HepG2 (cell line): ENCODE measurements around the gene IRF6. TPM values are rescaled to one million over a fixed set of nuclear protein-coding genes. Genes with fewer than 3 reads are reported as not detected.

Experiments used
- ATAC-seq: fragments of 200-7000 bp; cut with Tn5 transposase; 3 replicates; pipeline ENCODE4 v1.9.1; 2020; ENCODE audit warnings: mild to moderate bottlenecking, moderate library complexity
- BruUV-seq: library from RNA; stranded (reverse); fragments of 400-500 nt; replicated peaks from 2 replicates; lab custom pipeline; 2021; lab: Mats Ljungman, UMichigan
- CTCF ChIA-PET: fragments of 300-600 bp; formaldehyde crosslinking; extraction: SDS; loops from one replicate; lab custom pipeline; 2021; ENCODE audit warnings: low total read pairs, inconsistent platforms, low intra/inter-chr PET ratio; lab: Yijun Ruan, JAX
- POLR2A ChIA-PET: fragments of 350-600 bp; sonication (Branson Sonifier 250); formaldehyde crosslinking; loops from one replicate; lab custom pipeline; 2020; ENCODE audit warnings: antibody characterized with exemption, inconsistent platforms; lab: Yijun Ruan, JAX
- DNase-seq: peaks from one replicate; pipeline ENCODE4 v3.0.0-alpha.2; 2015; ENCODE audit warnings: low spot score
- FAIRE-seq: peaks from 3 replicates; lab custom pipeline; 2011; peaks lifted over from hg19 to GRCh38; lab: Jason Lieb, UNC
- H2AFZ ChIP-seq: one replicate; pipeline ENCODE4 v1.6.1; 2011; ENCODE audit warnings: low read length, inconsistent platforms
- H3K27ac ChIP-seq: fragments of 300-600 bp; 3 replicates; pipeline ENCODE4 v1.8.0; 2011; ENCODE audit warnings: mixed run types, mild to moderate bottlenecking, mixed read lengths, low read length, inconsistent platforms; ENCODE audit not compliant: insufficient read depth; ENCODE audit errors: extremely low read length
- H3K27me3 ChIP-seq, 2 experiments: fragments of 200-600 bp in 1 of 2; 2 replicates in 1 of 2; 3 replicates in 1 of 2; pipeline versions ENCODE4 v1.6.0 to v1.8.0; 2011; ENCODE audit warnings: low read length in 2 of 2, mild to moderate bottlenecking in 2 of 2, moderate library complexity in 2 of 2, inconsistent platforms in 1 of 2; ENCODE audit not compliant: insufficient read depth in 2 of 2, control insufficient read depth in 1 of 2
- H3K36me3 ChIP-seq, 2 experiments: fragments of 200-600 bp in 1 of 2; replicated peaks in 1 of 2; 2 replicates in 1 of 2; 3 replicates in 1 of 2; pipeline versions ENCODE4 v1.5.1 to v1.8.0; 2011; ENCODE audit warnings: low read length in 2 of 2, inconsistent platforms in 1 of 2; ENCODE audit not compliant: insufficient read depth in 2 of 2, control insufficient read depth in 1 of 2
- H3K4me1 ChIP-seq: 2 replicates; pipeline ENCODE4 v1.5.1; 2012; ENCODE audit warnings: low read length, inconsistent platforms; ENCODE audit not compliant: insufficient read depth
- H3K4me2 ChIP-seq: 2 replicates; pipeline ENCODE4 v1.6.0; 2011; ENCODE audit warnings: low read depth, low read length, inconsistent platforms
- H3K4me3 ChIP-seq, 3 experiments: fragments of 200-600 bp in 1 of 3; sonication (generic), shearing (Covaris generic) in 1 of 3; replicated peaks in 1 of 3; 2 replicates each; pipeline ENCODE4 v1.5.1; 2011 to 2016; ENCODE audit warnings: low read length in 3 of 3, inconsistent platforms in 2 of 3, low read depth in 2 of 3, mild to moderate bottlenecking in 2 of 3, control low read depth in 1 of 3, mixed read lengths in 1 of 3; ENCODE audit not compliant: insufficient read depth in 1 of 3
- H3K79me2 ChIP-seq: one replicate; pipeline ENCODE4 v1.6.1; 2011; ENCODE audit warnings: low read length, inconsistent platforms; ENCODE audit not compliant: insufficient read depth
- H3K9ac ChIP-seq: 2 replicates; pipeline ENCODE4 v1.6.0; 2011; ENCODE audit warnings: mild to moderate bottlenecking, low read depth, low read length, inconsistent platforms; ENCODE audit not compliant: insufficient read depth
- H3K9me3 ChIP-seq: 2 replicates; pipeline ENCODE4 v1.5.1; 2012; ENCODE audit warnings: mild to moderate bottlenecking, low read length
- H4K20me1 ChIP-seq: 2 replicates; pipeline ENCODE4 v1.6.0; 2011; ENCODE audit warnings: inconsistent platforms, mild to moderate bottlenecking, low read length, moderate library complexity; ENCODE audit not compliant: insufficient read depth
- CENPX ChIP-seq: sonication (generic); formaldehyde crosslinking; IDR thresholded peaks from 2 replicates; pipeline ENCODE4 v1.9.0; 2021; ENCODE audit warnings: mild to moderate bottlenecking, missing genetic modification reagents, moderate library complexity
- CHD4 ChIP-seq: fragments of 200-600 bp; sonication (generic); IDR thresholded peaks from 2 replicates; pipeline ENCODE4 v1.7.0; 2017; ENCODE audit warnings: mild to moderate bottlenecking, low read length, borderline replicate concordance
- GTF3A ChIP-seq: sonication (generic); formaldehyde crosslinking; conservative IDR thresholded peaks from 2 replicates; pipeline ENCODE4 v1.4.0; 2020; ENCODE audit warnings: mild to moderate bottlenecking, missing genetic modification reagents
- HMGA1 ChIP-seq: sonication (generic); formaldehyde crosslinking; conservative IDR thresholded peaks from 2 replicates; pipeline ENCODE4 v1.4.0; 2020; ENCODE audit warnings: missing genetic modification reagents
- JUN ChIP-seq: sonication (generic); formaldehyde crosslinking; IDR thresholded peaks from 2 replicates; pipeline ENCODE4 v1.4.0; 2020; ENCODE audit warnings: mild to moderate bottlenecking, missing genetic modification reagents
- KAT2B ChIP-seq: fragments of 150-350 bp; IDR thresholded peaks from 2 replicates; pipeline ENCODE4 v1.6.1; 2014; ENCODE audit warnings: low read depth, low read length, borderline replicate concordance
- MEF2D ChIP-seq: sonication (generic); formaldehyde crosslinking; IDR thresholded peaks from 2 replicates; pipeline ENCODE4 v1.5.1; 2020; ENCODE audit warnings: mild to moderate bottlenecking, missing genetic modification reagents
- SCMH1 ChIP-seq: sonication (generic); formaldehyde crosslinking; IDR thresholded peaks from 2 replicates; pipeline ENCODE4 v1.9.0; 2021; ENCODE audit warnings: missing genetic modification reagents, mild to moderate bottlenecking, borderline replicate concordance
- TMF1 ChIP-seq: sonication (generic); formaldehyde crosslinking; IDR thresholded peaks from 2 replicates; pipeline ENCODE4 v1.8.1; 2022; ENCODE audit warnings: low read depth, missing genetic modification reagents
- ZNF3 ChIP-seq: IDR thresholded peaks from 2 replicates; pipeline ENCODE4 v1.7.0; 2017; ENCODE audit warnings: inconsistent platforms
- ZNF510 ChIP-seq: sonication (generic); formaldehyde crosslinking; IDR thresholded peaks from 2 replicates; pipeline ENCODE4 v1.4.0; 2020; ENCODE audit warnings: low read depth, mild to moderate bottlenecking, missing genetic modification reagents
- ZNF543 ChIP-seq: sonication (generic); formaldehyde crosslinking; IDR thresholded peaks from 2 replicates; pipeline ENCODE4 v1.4.0; 2020; ENCODE audit warnings: mild to moderate bottlenecking, missing genetic modification reagents
- ZNF577 ChIP-seq: sonication (generic); formaldehyde crosslinking; IDR thresholded peaks from 2 replicates; pipeline ENCODE4 v1.4.0; 2020; ENCODE audit warnings: mild to moderate bottlenecking, low read depth, missing genetic modification reagents, borderline replicate concordance
- ZNF616 ChIP-seq: sonication (generic); formaldehyde crosslinking; IDR thresholded peaks from 2 replicates; pipeline ENCODE4 v1.5.0; 2020; ENCODE audit warnings: low read depth, mild to moderate bottlenecking, missing genetic modification reagents
- WGBS: methylation state at CpG from one replicate; pipeline ENCODE4 v1.1.6; 2017; ENCODE audit warnings: low lambda C conversion rate; 5-methylcytosine and 5-hydroxymethylcytosine counted together
- in situ Hi-C: cut with HindIII; loops from 2 replicates; pipeline ENCODE4 v1.10.0; 2017; ENCODE audit warnings: low pct_unique_long_range_greater_than_20kb; ENCODE audit not compliant: extremely low pct_ligation_motif_present
- intact Hi-C: fragments of 100-400 bp; cut with micrococcal nuclease; formaldehyde crosslinking; loops from one replicate; pipeline ENCODE4 v1.10.0; 2022; ENCODE audit not compliant: unreplicated experiment
- polyA plus RNA-seq, 8 experiments: library from polyadenylated mRNA; depleted of rRNA in 3 of 8; stranded (reverse) in 7 of 8; unstranded in 1 of 8; fragments of >200 nt; fragmentation: Illumina TruSeq in 4 of 8; extraction: Trizol in 4 of 8; gene quantifications; 2 replicates each; pipeline versions ENCODE4 v1.2.1 to v1.2.3, GENCODE V29; 2011 to 2016; ENCODE audit warnings: low read depth in 4 of 8, missing spikeins in 1 of 8, mixed read lengths in 1 of 8; ENCODE audit not compliant: insufficient read depth in 1 of 8
- total RNA-seq, 5 experiments: library from RNA; depleted of rRNA; stranded (reverse); fragments of >200 nt; fragmentation: Illumina TruSeq; extraction: Trizol; gene quantifications; 2 replicates each; pipeline ENCODE4 v1.2.3, GENCODE V29; 2016; ENCODE audit warnings: low read depth in 1 of 5
- TF ChIP-seq, protein P1 (sequence below): sonication (generic); formaldehyde crosslinking; IDR thresholded peaks from 2 replicates; pipeline ENCODE4 v1.5.1; 2020; ENCODE audit warnings: missing genetic modification reagents, mild to moderate bottlenecking, borderline replicate concordance

IRF6 gene
- total and polyA plus RNA-seq, 2 of the 13 experiments (the other 11 are each of a cell fraction or from before 2014, with no cell fraction given): 0.02 TPM; not detected in 1

DNA sequence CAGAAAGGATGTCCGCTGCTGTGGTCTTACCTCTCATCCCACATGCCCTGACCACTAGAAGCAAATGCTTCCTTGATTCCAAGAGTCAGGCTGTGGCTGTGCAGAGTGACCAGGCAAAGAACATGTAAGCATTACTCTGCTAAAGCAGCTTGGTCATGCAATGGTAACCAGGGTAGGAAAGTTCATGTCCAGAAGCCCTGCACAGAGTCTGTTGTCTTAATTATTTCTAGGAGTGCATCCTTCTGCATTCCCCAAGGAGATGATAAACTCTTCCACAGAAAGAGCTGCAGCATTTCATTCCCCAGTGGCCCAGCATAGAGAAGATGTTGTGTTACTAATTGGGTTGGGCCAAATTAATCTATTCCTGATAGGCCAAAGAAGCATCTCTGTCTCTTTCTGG lies 11.7 kb upstream of the IRF6 start:
- H3K27me3 ChIP-seq: peaks cover 0 to 7% of the 10 kb centered on the region in 2 experiments; a peak in 2 of 5 replicates
- in situ Hi-C loops: no loop called here
- WGBS: 6% methylated on average over 1 of the region's 1 CpG
- intact Hi-C loops: no loop called here
- H4K20me1 ChIP-seq: no peaks in the 10 kb centered on the region
- CTCF ChIA-PET: no interaction called here
- H3K27ac ChIP-seq: no peak overlapping the region
- no peak overlapping the region for H3K4me2 ChIP-seq
- H3K79me2 ChIP-seq: no peaks in the 10 kb centered on the region
- no peak overlapping the region for H2AFZ ChIP-seq
- no TSS peak for BruUV-seq
- ATAC-seq: no peak
- no peak for TF ChIP-seq ZNF3 (CRISPR knock-in tag)
- TF ChIP-seq CENPX (CRISPR knock-in tag): no peak
- no peak for TF ChIP-seq KAT2B
- TF ChIP-seq ZNF510 (CRISPR knock-in tag): no peak
- no peak for TF ChIP-seq GTF3A (CRISPR knock-in tag)
- no peak for TF ChIP-seq JUN (CRISPR knock-in tag)
- no peak for TF ChIP-seq ZNF577
- no peak for TF ChIP-seq CHD4
- no peak for TF ChIP-seq TMF1
- no peak for TF ChIP-seq HMGA1 (CRISPR knock-in tag)
- no peak for TF ChIP-seq ZNF543
- TF ChIP-seq ZNF616 (CRISPR knock-in tag): no peak
- no peak for TF ChIP-seq SCMH1 (CRISPR knock-in tag)
- TF ChIP-seq, protein P1, sequence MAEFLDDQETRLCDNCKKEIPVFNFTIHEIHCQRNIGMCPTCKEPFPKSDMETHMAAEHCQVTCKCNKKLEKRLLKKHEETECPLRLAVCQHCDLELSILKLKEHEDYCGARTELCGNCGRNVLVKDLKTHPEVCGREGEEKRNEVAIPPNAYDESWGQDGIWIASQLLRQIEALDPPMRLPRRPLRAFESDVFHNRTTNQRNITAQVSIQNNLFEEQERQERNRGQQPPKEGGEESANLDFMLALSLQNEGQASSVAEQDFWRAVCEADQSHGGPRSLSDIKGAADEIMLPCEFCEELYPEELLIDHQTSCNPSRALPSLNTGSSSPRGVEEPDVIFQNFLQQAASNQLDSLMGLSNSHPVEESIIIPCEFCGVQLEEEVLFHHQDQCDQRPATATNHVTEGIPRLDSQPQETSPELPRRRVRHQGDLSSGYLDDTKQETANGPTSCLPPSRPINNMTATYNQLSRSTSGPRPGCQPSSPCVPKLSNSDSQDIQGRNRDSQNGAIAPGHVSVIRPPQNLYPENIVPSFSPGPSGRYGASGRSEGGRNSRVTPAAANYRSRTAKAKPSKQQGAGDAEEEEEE: no peak
- no peak for TF ChIP-seq MEF2D (CRISPR knock-in tag)
- H3K4me1 ChIP-seq: peaks cover 35% of the 10 kb centered on the region
- POLR2A ChIA-PET: no interaction called here
- FAIRE-seq: no peak
- no peak overlapping the region for H3K9ac ChIP-seq
- no peaks in the 10 kb centered on the region for H3K9me3 ChIP-seq
- no peak for DNase-seq
- no peak overlapping the region for H3K4me3 ChIP-seq
- H3K36me3 ChIP-seq: no peaks in the 10 kb centered on the region
